Amniotic epithelial cell (primary cell): ENCODE measurements around the gene TOB1.
A peak's percentile ranks its signal among the peaks of the same experiment; 100 is the strongest.

Source experiments
- DNase-seq: peaks from one replicate; pipeline ENCODE4 v3.0.0-alpha.2; 2010; ENCODE audit warnings: low read depth

The TOB1 gene

GRCh38 chr17:50866261-50866949, at the start of gene TOB1:
Gene TOB1, minus strand, starts transcription at chr17:50866354. Its CDS starts 2,337 bp downstream, at chr17:50864017.
- DNase-seq: peak; percentile 92

- DNase-seq: no peak
Observed at GRCh38 chr17:50914505-50915063, 48.4 kb upstream of the TOB1 start.

GRCh38 chr17:50913120-50913519, 47.0 kb upstream of the TOB1 start:
- no peak for DNase-seq

- no peak for DNase-seq
Observed at GRCh38 chr17:50911890-50912289, 45.7 kb upstream of the TOB1 start.

GRCh38 chr17:50911450-50911849, 45.3 kb upstream of the TOB1 start:
- DNase-seq: no peak

- DNase-seq: no peak
Observed at GRCh38 chr17:50909765-50910605, 43.8 kb upstream of the TOB1 start.

GRCh38 chr17:50908860-50909764, 43.0 kb upstream of the TOB1 start:
- no peak for DNase-seq

GRCh38 chr17:50908140-50908859, 42.1 kb upstream of the TOB1 start:
- DNase-seq: no peak

- DNase-seq: no peak
Observed at GRCh38 chr17:50906443-50906842, 40.3 kb upstream of the TOB1 start.

GRCh38 chr17:50905460-50905803, 39.3 kb upstream of the TOB1 start:
- DNase-seq: no peak

- DNase-seq: no peak
Observed at GRCh38 chr17:50904518-50905459, 38.6 kb upstream of the TOB1 start.

GRCh38 chr17:50903604-50904517, 37.7 kb upstream of the TOB1 start:
- DNase-seq: peak; percentile 93

- DNase-seq: no peak
Observed at GRCh38 chr17:50902372-50903353, 36.5 kb upstream of the TOB1 start.

- no peak for DNase-seq
Observed at GRCh38 chr17:50900383-50900892, 34.3 kb upstream of the TOB1 start.

GRCh38 chr17:50899559-50900319, 33.6 kb upstream of the TOB1 start:
- no peak for DNase-seq

GRCh38 chr17:50899005-50899460, 32.9 kb upstream of the TOB1 start:
- DNase-seq: no peak
